OCI-LY3 (cell line): ENCODE results near the gene DEGS2.

Source experiments
- CTCF ChIP-seq: fragments of 200-600, 300-600 bp; sonication (generic); IDR thresholded peaks from 2 replicates; pipeline ENCODE4 v1.5.1; 2014; ENCODE audit warnings: antibody characterized with exemption, low read length, low read depth
- EZH2phosphoT487 ChIP-seq: fragments of 200-600 bp; shearing (Covaris generic); IDR thresholded peaks from 2 replicates; pipeline ENCODE4 v1.6.1; 2018; ENCODE audit warnings: antibody characterized with exemption, mixed run types, low read depth

- TF ChIP-seq CTCF (no peak), EZH2phosphoT487 (no peak)
Measured at GRCh38 chr14:100115236-100115635, 44.2 kb downstream of the DEGS2 start.
